ENCODE measurements around the gene GLDN.

Gene GLDN

DNA sequence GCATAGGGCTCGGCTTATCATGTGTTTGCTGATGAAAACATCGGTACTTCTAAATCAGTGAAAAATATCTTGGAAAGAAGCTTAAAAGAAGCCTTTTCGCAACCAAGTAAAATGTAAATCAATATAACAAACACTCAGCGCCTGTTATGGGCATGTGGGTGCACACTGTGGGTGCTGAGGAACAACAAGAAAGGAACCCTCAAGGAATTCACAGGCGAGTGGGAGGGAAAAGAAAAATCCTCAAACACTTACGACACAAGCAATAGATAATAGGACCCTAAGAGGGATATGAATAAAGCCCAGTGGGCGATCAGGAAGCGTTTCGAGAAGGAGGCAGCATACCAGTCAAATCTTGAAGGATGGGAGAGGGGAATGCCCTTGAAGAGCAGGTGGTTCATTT, 21.9 kb downstream of the GLDN start:
- no peak for DNase-seq

DNA sequence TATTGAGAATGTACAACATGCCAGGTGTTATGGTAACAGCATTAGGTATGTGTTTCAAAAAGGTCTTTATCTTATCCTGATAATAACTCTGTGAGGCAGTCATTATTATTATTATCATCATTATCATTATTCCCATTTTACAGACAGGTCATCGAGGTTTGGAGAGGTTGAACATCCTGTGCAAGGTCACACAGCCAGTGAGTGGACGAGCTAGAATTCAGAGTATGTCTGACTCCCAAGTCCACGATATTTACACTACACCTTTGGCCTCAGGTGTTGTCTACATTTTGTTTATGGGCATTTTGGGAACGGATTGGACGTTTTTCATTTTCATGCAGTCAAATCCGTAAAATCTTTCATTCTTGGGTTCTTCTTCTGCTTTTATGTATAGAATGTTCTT, 24.0 kb downstream of the GLDN start:
- DNase-seq, result no peak

DNA sequence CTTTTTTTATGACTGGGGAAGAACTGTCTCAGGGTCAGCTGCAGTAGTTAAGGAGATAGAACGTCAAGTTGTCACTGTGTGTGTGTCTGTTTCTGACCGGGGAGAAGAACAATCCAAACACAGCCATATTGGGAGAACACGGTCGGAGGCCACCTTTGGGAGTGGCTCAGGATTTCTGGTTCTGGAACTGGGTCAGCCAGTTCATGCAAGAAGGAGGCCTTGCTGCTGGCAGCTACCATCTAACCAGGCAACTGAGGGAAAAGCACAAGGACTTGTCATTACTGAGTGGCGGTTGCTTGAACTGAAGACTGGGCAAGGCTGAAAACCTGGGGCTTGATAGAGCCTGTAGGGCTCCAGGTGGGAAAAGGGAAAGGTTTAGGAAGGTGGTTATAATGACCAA, 24.6 kb downstream of the GLDN start:
- DNase-seq, result no peak

DNA sequence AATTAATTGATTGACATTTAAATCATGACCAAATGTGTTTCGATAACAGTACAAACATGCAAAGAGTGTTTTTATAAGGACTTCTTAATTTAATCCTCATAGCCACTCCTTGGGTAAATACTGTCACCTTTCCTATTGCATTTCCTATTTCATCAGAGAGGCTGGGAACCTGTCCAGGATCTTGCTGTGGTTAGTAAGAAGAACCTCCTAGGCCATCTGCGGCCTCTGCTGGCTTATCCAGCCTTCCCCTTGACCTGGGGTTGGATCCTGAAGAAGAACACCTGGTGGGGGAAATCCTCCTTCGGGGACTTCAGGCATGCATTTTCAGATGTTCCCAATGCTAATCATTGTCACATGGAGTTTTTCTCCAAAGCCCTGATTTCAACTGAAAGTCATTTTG, 25.5 kb downstream of the GLDN start:
- no peak for DNase-seq

DNA sequence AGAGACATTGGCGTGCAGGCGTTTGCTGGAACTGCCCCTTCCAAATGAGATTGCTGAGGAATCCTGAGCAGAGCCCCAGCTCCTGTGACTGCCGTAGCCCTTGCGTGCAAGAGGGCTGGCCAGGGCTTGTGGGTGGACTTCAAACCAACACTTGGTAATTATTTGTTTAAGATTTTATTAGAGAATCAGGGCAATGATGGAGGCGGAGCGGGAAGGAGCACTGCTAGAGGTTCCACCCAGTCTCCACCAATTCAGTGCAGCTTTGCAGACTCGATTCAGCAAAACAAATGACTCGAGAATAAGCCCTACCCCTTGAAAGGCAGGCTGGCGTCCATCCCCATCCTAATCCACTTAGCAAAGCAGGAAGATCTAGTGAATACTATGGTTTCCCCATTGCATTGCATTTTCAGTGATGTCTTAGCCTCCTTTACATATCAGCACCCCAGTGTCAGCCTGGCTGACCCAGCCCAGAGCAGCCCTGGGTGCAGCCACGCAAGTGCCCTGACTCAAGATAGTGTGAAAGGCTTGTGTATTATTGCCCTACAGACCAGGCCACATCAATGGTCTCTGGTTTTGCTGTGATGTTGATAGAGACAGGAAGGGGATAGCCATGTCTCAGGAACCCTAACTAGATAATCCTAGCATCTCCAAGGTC, 26.0 kb downstream of the GLDN start:
- DNase-seq, result no peak

DNA sequence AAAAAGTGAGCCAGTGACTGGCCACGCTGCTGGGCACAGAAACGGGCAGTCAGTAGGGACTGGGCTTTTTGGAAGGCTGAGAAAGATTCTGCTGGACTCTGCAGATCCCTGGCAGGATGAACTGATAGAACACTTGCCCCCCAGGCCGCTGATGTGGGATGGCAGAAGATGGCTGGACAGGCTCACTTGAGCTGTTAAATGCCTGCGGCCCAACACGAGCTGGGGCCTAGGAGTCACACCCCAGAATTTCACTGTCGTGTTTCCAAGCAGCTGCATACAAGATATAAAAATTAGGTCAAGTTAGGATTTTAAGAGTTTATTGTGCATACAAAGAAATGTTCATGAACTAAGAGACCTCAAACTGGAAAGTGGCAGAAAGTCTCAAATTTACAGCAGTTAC, 26.9 kb downstream of the GLDN start:
- DNase-seq, result no peak

DNA sequence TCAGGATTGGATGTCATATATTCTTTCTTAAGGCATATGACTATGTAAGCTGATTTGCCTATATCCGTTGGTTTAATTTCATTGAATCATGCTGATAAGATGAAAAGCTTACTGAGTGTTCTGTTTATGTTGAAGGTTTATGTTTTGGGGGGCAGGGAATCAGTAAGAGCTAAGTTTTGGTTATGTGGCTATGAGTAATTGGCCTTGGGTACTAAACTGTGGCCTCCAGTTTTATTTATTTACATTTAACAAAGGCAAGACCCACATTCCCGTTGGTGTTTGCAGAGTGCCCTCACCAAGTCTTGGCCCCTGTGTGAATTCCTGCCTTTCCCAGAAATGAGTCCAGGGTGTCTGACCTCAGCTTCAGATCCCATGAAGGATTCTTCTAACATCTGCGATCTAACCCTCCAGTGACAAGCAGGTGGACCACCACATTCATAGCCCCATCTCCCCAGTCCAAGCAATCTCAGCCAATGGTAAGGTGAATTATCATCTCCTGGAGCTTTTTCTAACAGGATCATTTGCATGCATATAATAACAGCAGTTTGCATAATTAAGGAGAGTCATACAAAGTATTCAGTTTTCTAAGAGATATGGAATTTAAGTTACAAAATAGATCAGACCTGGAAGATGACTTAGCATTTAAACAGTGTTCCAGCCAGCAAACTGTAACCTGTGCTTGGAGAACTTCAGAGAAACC, 27.4 kb downstream of the GLDN start:
- DNase-seq, result no peak

DNA sequence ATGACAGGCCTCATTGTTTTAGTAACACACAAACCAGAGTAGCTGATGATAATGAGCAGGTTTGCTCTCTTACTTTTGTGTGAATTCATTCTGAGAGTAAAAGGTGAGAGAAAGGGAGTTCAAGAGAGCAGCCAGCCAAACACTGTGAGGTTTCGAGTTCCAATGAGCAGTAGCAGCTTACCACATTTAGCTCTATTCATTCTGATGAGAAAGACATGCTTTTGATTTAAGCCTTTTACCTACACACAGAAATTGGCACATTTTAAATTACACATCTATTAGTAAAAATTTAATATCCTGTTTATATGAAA, 28.0 kb downstream of the GLDN start:
- DNase-seq, result no peak

DNA sequence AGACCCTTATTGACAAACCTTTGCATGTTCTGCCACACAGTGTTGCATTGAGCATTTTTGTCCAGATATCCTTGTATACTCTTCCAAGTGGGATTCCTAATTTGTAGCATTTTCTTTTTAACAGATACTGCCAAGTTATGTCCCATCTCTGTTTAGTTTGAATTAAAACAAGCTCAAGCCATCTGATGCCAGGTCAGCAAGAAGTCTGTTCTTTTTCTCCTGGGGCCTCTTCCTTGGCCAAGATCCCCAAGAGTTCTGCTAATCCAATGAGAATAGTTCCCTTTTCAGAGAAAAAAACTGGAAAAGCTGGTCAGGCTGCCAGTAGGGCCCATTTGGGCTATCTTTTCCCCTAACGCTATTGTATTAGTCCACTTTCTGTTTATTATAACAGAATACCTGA, 29.8 kb downstream of the GLDN start:
- DNase-seq, result no peak

DNA sequence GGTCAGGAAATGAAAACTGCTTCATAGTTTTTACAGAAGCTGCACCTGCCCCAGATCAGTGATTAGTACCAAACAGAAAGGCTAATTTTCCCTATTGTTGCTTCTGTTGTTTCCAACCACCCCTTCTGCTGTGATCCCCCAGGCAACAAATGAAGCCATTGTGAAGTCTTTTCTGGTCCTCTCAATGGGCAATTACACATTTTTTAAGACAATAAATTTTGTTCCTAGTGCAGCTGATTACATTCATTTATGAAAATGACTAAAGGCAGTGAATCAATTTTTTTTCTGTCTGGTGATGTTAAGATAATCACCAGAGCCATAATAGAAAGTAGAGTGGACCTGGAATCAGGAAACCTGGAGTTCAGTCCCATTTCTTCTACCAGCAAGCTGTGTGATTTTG, 32.7 kb downstream of the GLDN start:
- no peak for DNase-seq

DNA sequence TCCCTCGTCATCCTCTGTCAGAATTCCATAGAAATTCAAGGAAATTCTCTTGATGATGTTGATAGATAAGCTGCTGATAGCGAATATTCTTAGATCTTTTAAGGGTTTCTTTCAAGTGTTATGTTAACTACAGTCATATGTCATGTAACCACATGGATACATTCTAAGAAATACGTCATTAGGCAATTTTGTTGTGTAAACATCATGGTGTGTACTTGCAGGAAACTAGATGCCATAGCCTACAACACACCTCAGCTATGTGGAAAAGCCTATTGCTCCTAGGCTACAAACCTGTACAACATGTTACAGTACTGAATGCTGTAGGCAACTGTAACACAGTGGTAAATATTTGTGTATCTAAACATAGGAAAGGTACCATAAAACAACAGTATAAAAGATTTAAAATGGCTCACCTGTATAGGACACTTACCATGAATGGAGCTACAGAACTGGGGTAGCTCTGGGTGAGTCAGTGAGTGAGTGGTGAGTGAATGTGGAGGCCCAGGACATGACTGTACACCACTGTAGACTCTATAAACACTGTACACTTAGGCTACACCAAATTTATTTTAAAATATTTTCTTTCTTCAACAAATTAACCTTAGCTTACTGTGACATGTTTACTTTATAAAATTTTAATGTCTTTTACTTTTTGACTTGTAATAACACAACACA, 34.6 kb downstream of the GLDN start:
- DNase-seq, result no peak

DNA sequence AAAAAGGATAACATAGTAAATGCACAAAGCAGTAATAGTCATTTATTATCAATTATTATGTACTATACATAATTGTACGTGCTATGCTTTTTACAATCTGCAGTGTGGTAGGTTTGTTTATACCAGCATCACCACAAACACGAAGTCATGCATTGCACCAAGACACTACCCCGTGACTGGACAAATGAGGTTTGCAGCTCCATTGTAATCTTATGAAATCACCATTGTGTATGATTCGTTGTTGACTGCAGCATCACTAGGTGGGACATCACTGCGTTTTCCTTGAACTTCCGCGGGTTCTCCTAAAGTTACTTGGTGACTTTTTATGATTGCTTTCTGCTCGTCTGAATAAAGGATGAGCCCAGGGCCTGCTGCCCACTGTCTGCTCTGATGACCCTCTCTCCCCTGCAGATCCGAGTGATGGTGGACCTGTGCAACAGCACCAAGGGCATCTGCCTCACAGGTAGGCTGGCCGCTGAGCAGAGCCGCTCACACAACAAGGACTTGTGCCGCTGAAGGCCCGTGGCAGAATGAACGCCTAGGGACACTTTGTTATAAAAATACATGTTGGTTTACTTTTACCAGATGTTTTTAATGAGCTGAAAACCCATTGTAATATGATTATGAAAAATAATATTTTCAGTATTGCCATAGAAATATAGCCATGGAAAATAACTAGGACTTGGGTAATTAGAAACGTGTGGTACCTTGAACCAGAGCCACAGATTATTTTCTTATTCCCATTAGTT, 35.8 kb downstream of the GLDN start:
- DNase-seq, result no peak

DNA sequence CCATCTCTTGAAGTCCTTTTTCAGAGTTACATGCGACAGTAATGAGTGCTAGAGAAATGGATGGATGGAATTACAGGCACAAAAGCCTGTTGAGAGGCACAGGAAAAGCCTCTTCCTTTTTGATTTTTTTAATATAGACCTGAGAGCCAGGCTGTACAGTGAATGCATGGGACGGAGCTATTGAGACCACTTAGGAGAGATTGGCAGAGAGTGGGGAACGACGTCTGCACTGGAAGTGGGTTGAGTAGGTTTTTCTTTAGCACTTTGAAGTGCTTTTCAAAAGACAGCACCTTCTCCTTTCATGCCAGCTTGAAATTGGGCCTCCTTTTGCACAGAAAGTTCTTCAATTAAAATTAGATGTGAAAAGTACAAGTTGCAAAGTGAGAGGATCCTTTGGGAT, 37.0 kb downstream of the GLDN start:
- no peak for DNase-seq

DNA sequence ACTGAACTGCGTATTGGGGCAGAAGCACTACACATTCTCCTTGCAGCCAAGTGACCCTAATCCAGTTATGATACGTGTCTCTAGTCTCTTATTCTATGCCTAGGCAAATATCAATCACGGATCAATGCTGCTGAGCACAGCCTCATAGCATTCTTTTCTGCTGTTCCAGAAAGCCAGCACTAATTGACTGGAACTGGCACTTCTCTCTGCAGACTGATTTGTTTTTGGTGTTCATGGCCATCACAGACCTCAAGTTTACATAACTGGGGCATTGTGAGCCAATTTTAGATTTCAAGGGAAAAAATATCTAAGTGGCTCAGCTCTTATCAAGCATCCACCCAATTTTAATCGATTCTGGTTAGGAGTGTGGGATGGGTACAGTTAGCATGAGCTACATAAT, 37.9 kb downstream of the GLDN start:
- DNase-seq, result no peak

DNA sequence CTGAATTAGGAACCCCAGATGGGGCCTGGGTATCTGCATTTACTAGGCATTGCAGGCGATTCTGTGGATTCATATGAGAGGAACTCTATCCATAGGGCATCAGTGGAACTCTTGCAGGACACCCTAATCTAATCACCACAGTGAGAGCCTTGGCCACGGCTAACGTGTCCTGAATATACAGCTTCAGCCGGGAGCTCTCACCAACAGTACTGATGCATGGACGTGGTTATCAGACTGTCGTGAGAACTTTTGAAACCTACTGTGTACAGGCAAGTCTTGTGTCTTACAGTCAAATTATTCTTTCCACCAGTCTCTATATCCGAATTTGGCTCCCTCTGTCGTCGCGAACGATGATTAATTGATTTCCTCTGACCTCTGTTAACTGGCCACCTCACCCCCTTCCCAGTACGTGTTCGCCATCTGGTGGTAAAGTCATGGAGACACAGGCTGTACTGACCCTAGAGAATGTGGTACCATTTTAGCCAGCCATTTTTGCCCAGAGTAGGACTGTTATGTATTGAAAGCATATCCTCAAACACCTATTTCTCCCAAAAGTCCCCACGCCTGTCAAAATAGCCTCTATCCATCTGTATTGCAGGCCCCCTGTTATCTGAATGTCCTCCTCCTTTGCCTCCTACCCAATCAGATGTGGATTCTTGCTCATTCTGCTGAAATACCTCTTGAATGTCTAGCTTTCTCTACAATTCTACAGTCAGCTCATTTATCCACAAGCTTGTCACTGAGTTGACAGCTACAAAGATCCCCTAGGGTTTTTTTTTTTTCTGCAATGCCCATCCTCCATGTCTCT, 39.7 kb downstream of the GLDN start:
- no peak for DNase-seq

DNA sequence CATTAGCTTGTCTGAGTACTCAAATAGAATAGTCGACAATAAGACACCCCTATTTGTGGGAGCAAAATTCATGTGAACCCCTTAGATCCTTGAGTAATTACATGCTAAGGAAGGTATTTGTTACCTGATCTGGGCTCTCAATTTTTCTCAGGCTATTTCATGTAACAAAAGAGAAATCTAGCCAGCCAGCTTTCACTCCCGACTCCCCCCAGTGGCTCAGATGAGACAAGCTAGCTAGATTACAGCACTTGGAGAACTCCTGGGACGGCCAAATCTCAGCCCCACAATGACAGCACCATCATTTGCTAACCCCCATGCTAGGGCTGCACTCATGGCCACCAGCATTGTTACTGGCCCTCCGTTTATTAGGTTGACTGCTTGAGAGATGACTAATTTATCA, 41.3 kb downstream of the GLDN start:
- DNase-seq, result no peak

DNA sequence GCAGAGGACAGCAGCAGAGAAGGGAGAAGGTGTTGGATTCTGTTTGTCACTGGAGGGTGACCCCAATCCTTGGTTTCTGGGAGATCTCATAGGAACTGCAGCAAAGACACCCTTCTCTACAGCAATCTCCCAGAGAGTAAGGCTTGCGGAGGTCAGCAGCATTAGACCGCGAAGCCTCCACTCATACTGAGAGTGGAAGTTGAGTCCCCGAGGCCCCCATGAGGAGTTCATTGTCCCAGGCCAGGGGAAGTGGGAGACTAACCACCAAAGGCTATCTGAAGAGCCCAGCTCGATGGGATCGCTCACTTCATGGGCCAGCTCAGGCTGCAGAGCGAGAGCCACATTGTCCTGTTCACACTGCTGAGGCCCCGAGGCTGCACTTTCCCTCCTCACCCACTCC, 44.6 kb downstream of the GLDN start:
- DNase-seq, result no peak

DNA sequence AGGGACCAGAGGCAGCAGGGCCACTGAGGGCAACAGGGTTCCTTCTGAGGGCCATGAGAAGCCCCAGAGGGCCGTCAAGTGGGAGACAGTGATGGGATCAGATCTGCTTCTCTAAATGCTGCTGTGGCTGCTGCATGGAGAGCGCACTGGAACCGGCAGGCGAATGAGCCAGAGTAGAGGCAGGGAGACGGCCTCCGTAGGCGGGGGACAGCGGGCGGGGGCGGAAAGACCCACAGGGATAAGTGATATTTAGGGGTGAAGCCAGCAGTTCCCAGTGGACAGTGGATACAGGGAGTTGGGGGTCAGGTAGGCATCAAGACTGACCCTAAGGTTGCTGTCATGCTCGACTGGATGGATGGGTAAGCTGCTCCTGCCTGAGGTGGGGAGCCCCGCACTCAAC, 45.0 kb downstream of the GLDN start:
- no peak for DNase-seq

DNA sequence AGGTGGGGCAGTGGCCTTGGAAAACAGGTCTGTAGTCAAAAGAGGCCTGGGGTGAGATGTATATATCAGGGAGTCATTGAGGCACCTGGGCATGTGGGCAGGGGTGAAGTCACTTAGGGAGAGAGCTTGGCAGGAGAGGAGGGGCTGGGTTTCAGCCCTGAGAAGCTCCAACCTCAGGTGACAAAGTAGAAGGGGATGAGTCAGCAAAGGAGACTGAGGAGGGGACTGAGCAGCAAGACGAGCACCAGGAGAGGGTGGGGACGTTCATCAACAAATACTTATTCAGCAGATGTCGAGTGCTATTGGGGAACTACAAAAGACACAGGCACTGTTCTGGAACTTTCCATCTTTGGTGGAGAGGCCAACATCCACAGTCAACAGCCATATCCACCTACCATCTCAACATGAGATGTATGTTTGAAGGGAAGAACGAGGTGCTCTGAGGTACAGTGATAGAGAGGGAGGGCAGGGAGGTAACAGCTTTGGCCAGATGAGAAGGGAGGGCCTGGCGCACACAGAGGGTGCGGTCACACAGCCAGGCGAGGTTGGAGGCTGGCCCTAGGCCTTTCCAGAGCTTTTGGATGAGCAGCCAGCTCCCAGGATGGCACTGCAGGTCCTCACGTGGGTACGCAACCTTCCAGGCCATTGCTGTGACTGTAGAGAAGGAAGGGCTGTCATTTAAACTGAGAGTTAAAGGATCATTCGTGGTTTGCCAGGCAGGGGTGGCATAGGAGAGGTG, 45.7 kb downstream of the GLDN start:
- DNase-seq, result no peak

DNA sequence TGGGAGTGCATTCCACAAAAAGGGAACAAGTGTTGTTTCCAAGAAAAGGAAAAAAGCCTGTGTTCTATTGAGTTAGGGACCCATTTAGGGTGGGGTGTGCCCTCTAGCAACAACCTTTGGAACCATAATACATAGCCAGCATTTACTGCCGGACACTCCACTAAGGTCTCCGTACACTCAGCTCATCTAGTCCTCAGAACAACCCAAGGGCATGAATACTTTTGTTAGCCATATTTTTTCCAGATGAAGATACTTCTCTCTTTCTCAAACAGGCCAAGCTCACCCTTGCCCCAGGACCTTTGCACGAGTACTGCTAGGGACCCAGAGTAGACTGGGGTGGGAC, 46.2 kb downstream of the GLDN start:
- DNase-seq, result no peak

DNA sequence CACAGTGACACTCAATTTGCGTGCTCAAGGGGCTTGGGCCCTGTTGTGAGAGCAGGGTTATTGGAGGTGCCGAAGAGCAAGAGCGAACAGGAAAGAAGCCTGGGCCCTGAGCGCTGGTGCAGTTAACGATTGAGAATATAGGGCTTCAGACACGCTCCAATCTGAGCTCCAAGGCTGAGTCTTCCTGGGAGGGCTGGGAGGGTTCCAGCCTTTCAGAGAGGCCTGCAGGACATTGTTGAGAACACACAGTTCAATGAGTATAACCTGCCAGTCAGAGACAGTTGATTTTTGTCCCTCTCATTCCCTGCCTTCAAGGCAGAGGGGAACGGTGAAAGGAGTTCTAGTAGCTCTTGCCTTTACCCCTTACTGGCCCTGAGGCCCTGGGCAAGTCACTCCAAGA, 47.3 kb downstream of the GLDN start:
- DNase-seq, result no peak

DNA sequence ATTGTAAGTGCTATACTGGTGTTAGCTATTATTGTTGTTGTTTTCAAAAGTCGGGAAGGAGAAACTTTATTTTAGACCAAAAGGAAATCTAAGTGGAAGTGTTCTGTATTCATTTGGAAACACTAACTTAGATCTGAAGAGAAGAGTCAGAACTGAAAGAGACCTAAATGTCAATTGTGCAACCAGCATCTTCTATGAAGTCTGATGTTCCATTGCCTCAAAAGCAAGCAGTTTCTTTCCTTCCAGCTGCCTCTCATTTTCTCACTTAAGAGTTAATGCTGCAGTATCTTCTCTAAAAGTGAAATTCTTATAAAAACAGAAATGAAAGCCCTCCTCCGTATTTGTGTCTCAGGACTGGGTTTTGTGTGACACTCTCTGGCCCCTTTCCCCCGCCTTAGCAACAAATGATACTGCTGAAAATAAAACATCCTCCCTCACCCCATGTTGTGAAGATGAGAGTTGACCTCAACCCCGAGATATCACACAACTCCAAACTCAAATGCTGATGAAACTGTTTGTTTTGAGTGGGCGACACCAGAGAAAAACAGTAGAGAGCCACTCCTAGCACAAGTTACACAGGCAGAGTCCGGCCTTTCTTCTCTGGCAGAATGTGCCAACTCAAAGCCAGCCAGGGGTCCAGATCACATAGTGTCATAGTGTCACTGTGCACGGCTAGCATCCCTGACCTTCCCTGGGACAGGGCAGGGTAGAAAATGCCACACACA, 48.9 kb downstream of the GLDN start:
- no peak for DNase-seq
